Measurements from ENCODE around the gene RAMAC.
"Not testable (repeated sequence)": the region's sequence is repeated elsewhere in the genome, so short reads cannot be mapped to it uniquely, and the experiment has no call there.

RAMAC gene

GRCh38 chr15:83012636-83013035 lies 26.6 kb downstream of the RAMAC start:
- DNase-seq (ENCODE audit: low read depth, low spot score): no peak

GRCh38 chr15:83014205-83014653 lies 28.2 kb downstream of the RAMAC start:
- no peak for DNase-seq (ENCODE audit: low read depth, low spot score)

DNA sequence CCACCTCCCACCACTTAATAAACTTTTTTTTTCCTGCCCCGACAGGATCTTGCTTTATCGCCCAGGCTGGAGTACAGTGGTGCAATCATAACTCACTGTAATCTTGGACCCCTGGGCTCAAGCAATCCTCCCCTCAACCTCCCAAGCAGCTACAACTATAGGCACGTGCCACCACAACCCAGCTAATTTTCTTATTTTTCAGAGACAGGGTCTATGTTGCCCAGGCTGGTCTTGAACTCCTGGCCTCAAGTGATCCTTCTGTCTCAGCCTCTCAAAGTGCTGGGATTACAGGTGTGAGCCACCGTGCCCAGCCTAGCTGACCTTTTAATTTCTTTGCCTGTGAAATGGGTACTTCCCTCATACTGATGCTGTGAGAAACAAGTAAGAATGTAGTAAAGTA lies 29.4 kb downstream of the RAMAC start:
- no peak for DNase-seq (ENCODE audit: low read depth, low spot score)

DNA sequence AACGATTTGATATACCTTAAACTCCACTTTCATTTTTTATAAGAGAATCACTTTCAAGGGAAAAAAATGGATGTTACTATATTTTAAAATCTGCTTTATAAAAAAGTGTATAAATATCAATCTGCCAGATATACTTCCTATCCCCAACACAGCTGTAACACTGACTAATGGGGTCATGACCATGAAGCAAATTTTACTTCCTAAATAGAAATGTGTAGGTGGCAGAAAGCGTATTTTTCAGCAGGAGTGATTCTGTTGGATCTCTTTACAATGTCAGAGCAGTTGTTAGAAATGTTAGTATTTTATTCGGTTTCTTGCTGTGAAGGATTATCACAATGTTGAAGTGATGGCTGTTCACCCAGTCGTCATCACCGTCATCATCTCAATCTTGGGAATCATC lies 30.9 kb downstream of the RAMAC start:
- no peak for DNase-seq (ENCODE audit: low read depth, low spot score)

- DNase-seq (ENCODE audit: low read depth, low spot score): no peak
These were observed 32.4 kb downstream of the RAMAC start for GRCh38 chr15:83018436-83018835.

GRCh38 chr15:83030021-83030420 lies 44.0 kb downstream of the RAMAC start:
- no peak for DNase-seq (ENCODE audit: low read depth, low spot score)

DNA sequence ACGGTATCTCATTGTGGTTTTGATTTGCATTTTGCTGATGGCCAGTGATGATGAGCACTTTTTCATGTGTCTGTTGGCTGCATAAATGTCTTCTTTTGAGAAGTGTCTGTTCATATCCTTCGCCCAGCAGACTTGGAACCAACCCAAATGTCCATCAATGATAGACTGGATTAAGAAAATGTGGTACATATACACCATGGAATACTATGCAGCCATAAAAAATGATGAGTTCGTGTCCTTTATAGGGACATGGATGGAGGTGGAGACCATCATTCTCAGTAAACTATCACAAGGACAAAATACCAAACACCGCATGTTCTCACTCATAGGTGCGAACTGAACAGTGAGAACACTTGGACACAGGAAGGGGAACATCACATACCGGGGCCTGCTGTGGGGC lies 45.2 kb downstream of the RAMAC start:
- DNase-seq (ENCODE audit: low read depth, low spot score): not testable (repeated sequence)

DNA sequence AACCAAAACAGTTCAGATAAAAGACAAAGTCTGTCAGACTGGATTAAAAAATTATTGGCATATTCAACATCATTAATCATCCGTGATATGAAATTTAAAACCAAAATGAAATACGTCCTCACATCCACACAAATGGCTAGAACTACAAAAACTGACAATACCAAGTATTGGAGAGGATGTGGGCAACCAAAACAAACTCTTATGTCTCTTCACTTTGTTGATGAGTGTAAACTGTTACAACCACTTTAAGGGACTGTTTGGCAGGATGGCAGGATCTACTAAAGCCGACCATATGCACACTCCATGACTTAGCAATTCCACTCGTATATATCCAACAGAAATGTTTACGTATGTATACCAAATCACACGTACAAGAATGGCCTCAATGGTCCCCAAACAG lies 50.2 kb downstream of the RAMAC start:
- no peak for DNase-seq (ENCODE audit: low read depth, low spot score)

GRCh38 chr15:83039206-83039605 lies 53.2 kb downstream of the RAMAC start:
- no peak for DNase-seq (ENCODE audit: low read depth, low spot score)

All from iPS DF 19.7 (cell line).